ENCODE results near the gene GPR150.

The GPR150 gene

GRCh38 chr5:95609711-95610110, 10.2 kb upstream of the GPR150 start:
- Histone ChIP-seq H3K9me3 (ENCODE audit: control insufficient read depth in 2 of 2, low read length in 2 of 2) (peaks cover 0 to 7% of the 10 kb centered on the region in 2 donors), H3K4me1 (ENCODE audit: control insufficient read depth, insufficient read depth, low read length) (no peaks in the 10 kb centered on the region), H3K27ac (ENCODE audit: low read length) (no peak overlapping the region), H3K9ac (ENCODE audit: low read length in 2 of 2) (no peak overlapping the region), H3K4me3 (ENCODE audit: low read length in 2 of 2) (no peak overlapping the region), H3K36me3 (ENCODE audit: control insufficient read depth in 2 of 2, insufficient read depth in 2 of 2, low read length in 2 of 2) (no peaks in the 10 kb centered on the region), H3K27me3 (ENCODE audit: control insufficient read depth in 1 of 2, insufficient read depth in 2 of 2, low read length in 2 of 2) (no peaks in the 10 kb centered on the region)

- H3K4me1 ChIP-seq (ENCODE audit: control insufficient read depth, insufficient read depth, low read length), result no peaks in the 10 kb centered on the region
- H3K4me3 ChIP-seq (ENCODE audit: low read length in 2 of 2), result no peak overlapping the region
- no peaks in the 10 kb centered on the region for H3K27me3 ChIP-seq (ENCODE audit: control insufficient read depth in 1 of 2, insufficient read depth in 2 of 2, low read length in 2 of 2)
- H3K36me3 ChIP-seq (ENCODE audit: control insufficient read depth in 2 of 2, insufficient read depth in 2 of 2, low read length in 2 of 2), result no peaks in the 10 kb centered on the region
- H3K9ac ChIP-seq (ENCODE audit: low read length in 2 of 2), result no peak overlapping the region
- H3K27ac ChIP-seq (ENCODE audit: low read length), result no peak overlapping the region
- H3K9me3 ChIP-seq (ENCODE audit: control insufficient read depth in 2 of 2, low read length in 2 of 2), result peaks cover 0 to 7% of the 10 kb centered on the region in 2 donors
Observed at GRCh38 chr5:95610546-95610945, 9.3 kb upstream of the GPR150 start.

GRCh38 chr5:95611396-95611795, 8.5 kb upstream of the GPR150 start:
- Histone ChIP-seq H3K4me3 (ENCODE audit: low read length in 2 of 2) (no peak overlapping the region), H3K9me3 (ENCODE audit: control insufficient read depth in 2 of 2, low read length in 2 of 2) (peaks cover 0 to 7% of the 10 kb centered on the region in 2 donors), H3K27ac (ENCODE audit: low read length) (no peak overlapping the region), H3K9ac (ENCODE audit: low read length in 2 of 2) (no peak overlapping the region), H3K36me3 (ENCODE audit: control insufficient read depth in 2 of 2, insufficient read depth in 2 of 2, low read length in 2 of 2) (no peaks in the 10 kb centered on the region), H3K4me1 (ENCODE audit: control insufficient read depth, insufficient read depth, low read length) (no peaks in the 10 kb centered on the region), H3K27me3 (ENCODE audit: control insufficient read depth in 1 of 2, insufficient read depth in 2 of 2, low read length in 2 of 2) (no peaks in the 10 kb centered on the region)

DNA sequence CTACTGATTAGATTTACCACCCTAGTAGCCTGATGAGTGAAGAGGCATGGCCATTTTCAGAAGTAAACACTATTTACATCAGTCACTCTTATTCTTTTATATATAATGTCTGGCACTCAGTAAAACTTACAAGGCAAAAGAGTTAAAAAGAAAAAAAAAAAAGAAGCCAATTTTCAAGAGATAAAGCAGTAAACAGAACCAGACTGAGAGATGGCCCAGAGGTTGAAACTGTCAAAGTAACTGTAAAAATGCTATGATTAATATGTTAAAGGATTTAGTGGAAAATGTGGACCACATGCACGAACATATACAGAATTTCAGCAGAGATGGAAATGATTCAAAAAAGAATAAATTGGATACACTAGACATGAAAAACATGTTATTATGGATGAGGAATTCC, 6.4 kb upstream of the GPR150 start:
- H3K9ac ChIP-seq (ENCODE audit: low read length in 2 of 2), result no peak overlapping the region

DNA sequence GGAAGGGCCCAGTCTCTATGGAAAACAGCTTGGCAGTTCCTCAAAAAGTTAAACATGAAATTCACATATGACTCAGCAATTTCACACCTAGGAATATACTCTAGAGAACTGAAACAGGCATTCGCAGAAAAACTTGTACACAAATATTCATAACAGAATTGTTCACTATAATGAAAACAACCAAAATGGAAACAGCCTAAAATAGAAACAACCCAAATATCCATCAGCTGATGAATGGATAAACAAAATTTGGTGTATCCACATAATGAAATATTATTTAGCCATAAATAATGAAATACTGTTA, 4.8 kb upstream of the GPR150 start:
- Histone ChIP-seq H3K9ac (ENCODE audit: low read length in 2 of 2) (no peak overlapping the region), H3K9me3 (ENCODE audit: control insufficient read depth in 2 of 2, low read length in 2 of 2) (peaks cover 0 to 7% of the 10 kb centered on the region in 2 donors), H3K36me3 (ENCODE audit: control insufficient read depth in 2 of 2, insufficient read depth in 2 of 2, low read length in 2 of 2) (no peaks in the 10 kb centered on the region), H3K4me1 (ENCODE audit: control insufficient read depth, insufficient read depth, low read length) (peaks cover 6% of the 10 kb centered on the region), H3K27me3 (ENCODE audit: control insufficient read depth in 1 of 2, insufficient read depth in 2 of 2, low read length in 2 of 2) (peaks cover 3 to 20% of the 10 kb centered on the region in 2 donors), H3K27ac (ENCODE audit: low read length) (no peak overlapping the region), H3K4me3 (ENCODE audit: low read length in 2 of 2) (no peak overlapping the region)

More for the DNA sequence above, 6.4 kb upstream of the GPR150 start:
- Histone ChIP-seq H3K36me3 (ENCODE audit: control insufficient read depth in 2 of 2, insufficient read depth in 2 of 2, low read length in 2 of 2) (no peaks in the 10 kb centered on the region), H3K9me3 (ENCODE audit: control insufficient read depth in 2 of 2, low read length in 2 of 2) (peaks cover 0 to 7% of the 10 kb centered on the region in 2 donors), H3K4me1 (ENCODE audit: control insufficient read depth, insufficient read depth, low read length) (no peaks in the 10 kb centered on the region), H3K4me3 (ENCODE audit: low read length in 2 of 2) (no peak overlapping the region), H3K27me3 (ENCODE audit: control insufficient read depth in 1 of 2, insufficient read depth in 2 of 2, low read length in 2 of 2) (peaks cover 0 to 4% of the 10 kb centered on the region in 2 donors), H3K27ac (ENCODE audit: low read length) (no peak overlapping the region)

DNA sequence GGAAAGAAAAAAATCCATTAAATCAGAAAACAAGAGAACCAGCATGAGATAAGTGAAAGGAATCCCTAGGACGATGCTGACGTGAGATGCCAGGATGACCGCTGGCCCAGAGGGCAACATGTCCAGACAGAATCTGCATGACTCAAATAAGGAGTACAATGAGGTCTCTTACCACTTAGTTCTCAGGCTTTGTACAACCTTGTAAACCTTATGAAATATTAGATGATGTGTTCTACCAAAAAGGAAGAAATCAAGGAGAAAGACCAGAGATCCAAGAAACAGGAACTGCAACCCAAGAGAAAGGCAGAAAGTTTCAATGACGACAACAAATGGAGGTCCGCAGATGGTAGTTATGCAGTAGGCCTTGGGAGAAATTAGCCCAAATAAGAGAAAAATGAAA, 2.8 kb upstream of the GPR150 start:
- H3K4me1 ChIP-seq (ENCODE audit: control insufficient read depth, insufficient read depth, low read length), result peaks cover 16% of the 10 kb centered on the region
- H3K9ac ChIP-seq (ENCODE audit: low read length in 2 of 2), result no peak overlapping the region
- no peaks in the 10 kb centered on the region for H3K36me3 ChIP-seq (ENCODE audit: control insufficient read depth in 2 of 2, insufficient read depth in 2 of 2, low read length in 2 of 2)
- peaks cover 0 to 7% of the 10 kb centered on the region in 2 donors for H3K9me3 ChIP-seq (ENCODE audit: control insufficient read depth in 2 of 2, low read length in 2 of 2)
- H3K27ac ChIP-seq (ENCODE audit: low read length), result no peak overlapping the region
- peaks cover 3 to 32% of the 10 kb centered on the region in 2 donors for H3K27me3 ChIP-seq (ENCODE audit: control insufficient read depth in 1 of 2, insufficient read depth in 2 of 2, low read length in 2 of 2)
- no peak overlapping the region for H3K4me3 ChIP-seq (ENCODE audit: low read length in 2 of 2)

DNA sequence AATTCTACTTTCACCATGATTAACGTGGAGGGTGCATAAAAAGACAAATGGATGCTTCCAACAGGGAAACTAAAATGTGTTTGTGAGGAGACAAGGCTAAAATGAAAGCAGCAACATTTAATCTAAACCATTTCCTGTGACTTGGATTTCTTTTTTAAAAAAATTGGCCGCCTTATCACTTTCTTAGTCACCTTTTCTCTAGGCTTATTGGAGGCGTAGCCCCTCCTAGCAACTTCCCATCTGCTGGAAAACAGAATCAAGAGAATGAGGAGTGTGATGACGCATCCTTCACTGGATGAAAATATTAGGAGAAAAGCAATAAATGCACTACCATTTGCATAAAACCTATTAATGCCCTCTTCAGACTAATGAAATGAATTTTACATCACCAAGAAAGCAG, 791 bp upstream of the GPR150 start:
- no peak overlapping the region for H3K9ac ChIP-seq (ENCODE audit: low read length in 2 of 2)
- H3K9me3 ChIP-seq (ENCODE audit: control insufficient read depth in 2 of 2, low read length in 2 of 2), result no peaks in the 10 kb centered on the region
- H3K27ac ChIP-seq (ENCODE audit: low read length), result no peak overlapping the region
- no peaks in the 10 kb centered on the region for H3K36me3 ChIP-seq (ENCODE audit: control insufficient read depth in 2 of 2, insufficient read depth in 2 of 2, low read length in 2 of 2)
- H3K27me3 ChIP-seq (ENCODE audit: control insufficient read depth in 1 of 2, insufficient read depth in 2 of 2, low read length in 2 of 2), result peaks cover 3 to 32% of the 10 kb centered on the region in 2 donors
- peaks cover 16% of the 10 kb centered on the region for H3K4me1 ChIP-seq (ENCODE audit: control insufficient read depth, insufficient read depth, low read length)
- H3K4me3 ChIP-seq (ENCODE audit: low read length in 2 of 2), result peak overlapping the region in 1 of 2 donors; percentile 63

GRCh38 chr5:95619514-95620029, 315 bp upstream of the GPR150 start:
- H3K27ac ChIP-seq (ENCODE audit: low read length), result no peak overlapping the region
- peak overlapping the region in 1 of 2 donors; percentile 45 for H3K9ac ChIP-seq (ENCODE audit: low read length in 2 of 2)
- no peaks in the 10 kb centered on the region for H3K9me3 ChIP-seq (ENCODE audit: control insufficient read depth in 2 of 2, low read length in 2 of 2)
- peaks cover 16% of the 10 kb centered on the region for H3K4me1 ChIP-seq (ENCODE audit: control insufficient read depth, insufficient read depth, low read length)
- no peaks in the 10 kb centered on the region for H3K36me3 ChIP-seq (ENCODE audit: control insufficient read depth in 2 of 2, insufficient read depth in 2 of 2, low read length in 2 of 2)
- peaks cover 3 to 32% of the 10 kb centered on the region in 2 donors for H3K27me3 ChIP-seq (ENCODE audit: control insufficient read depth in 1 of 2, insufficient read depth in 2 of 2, low read length in 2 of 2)
- peak overlapping the region; percentile 63 to 72 for H3K4me3 ChIP-seq (ENCODE audit: low read length in 2 of 2)

GRCh38 chr5:95620870-95621838, 1.3 kb downstream of the GPR150 start:
- Histone ChIP-seq H3K9ac (ENCODE audit: low read length in 2 of 2) (peak overlapping the region in 1 of 2 donors; percentile 32), H3K4me1 (ENCODE audit: control insufficient read depth, insufficient read depth, low read length) (peaks cover 16% of the 10 kb centered on the region), H3K27me3 (ENCODE audit: control insufficient read depth in 1 of 2, insufficient read depth in 2 of 2, low read length in 2 of 2) (peaks cover 3 to 32% of the 10 kb centered on the region in 2 donors), H3K9me3 (ENCODE audit: control insufficient read depth in 2 of 2, low read length in 2 of 2) (no peaks in the 10 kb centered on the region), H3K4me3 (ENCODE audit: low read length in 2 of 2) (peak overlapping the region; percentile 48 to 72), H3K36me3 (ENCODE audit: control insufficient read depth in 2 of 2, insufficient read depth in 2 of 2, low read length in 2 of 2) (no peaks in the 10 kb centered on the region), H3K27ac (ENCODE audit: low read length) (no peak overlapping the region)

DNA sequence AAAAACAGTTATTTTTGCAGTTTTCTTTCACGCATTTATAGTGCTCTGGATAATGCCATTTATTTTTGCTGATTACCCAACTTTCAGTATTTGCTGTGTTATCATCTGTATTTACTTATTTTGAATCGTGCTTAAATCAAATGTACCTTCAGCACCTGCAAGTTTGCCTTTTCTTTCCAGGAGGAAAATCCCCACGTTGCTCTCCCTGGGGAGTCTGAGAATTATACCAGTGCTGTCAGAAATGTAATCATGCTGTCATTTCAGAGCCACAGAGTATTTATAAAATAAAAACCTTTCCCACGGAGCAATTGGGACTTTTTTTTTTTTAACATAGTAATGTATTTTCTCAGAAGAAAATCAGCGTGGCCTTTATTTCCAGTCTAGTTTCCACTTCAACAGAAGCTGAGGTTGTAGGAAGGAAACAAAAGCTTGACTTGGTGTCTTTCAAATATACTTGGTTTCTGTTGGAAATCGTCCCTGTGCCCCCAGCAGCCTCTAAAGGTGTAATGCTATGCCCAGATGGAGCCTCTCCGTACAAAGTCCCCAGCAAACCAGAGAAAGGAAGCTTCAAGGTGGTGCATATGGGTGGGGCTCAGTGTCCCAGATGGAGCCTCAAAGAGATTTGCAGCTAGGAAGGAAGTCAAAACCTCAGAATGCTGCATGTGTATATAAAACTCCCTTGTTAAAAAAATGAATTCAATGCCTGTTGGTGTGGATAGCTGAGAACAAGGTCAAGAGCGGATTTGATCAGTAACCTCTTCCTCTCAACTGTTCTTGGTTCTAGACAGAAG, 2.1 kb downstream of the GPR150 start:
- peak overlapping the region in 1 of 2 donors; percentile 72 for H3K4me3 ChIP-seq (ENCODE audit: low read length in 2 of 2)
- no peak overlapping the region for H3K27ac ChIP-seq (ENCODE audit: low read length)
- peaks cover 3 to 32% of the 10 kb centered on the region in 2 donors for H3K27me3 ChIP-seq (ENCODE audit: control insufficient read depth in 1 of 2, insufficient read depth in 2 of 2, low read length in 2 of 2)
- peak overlapping the region in 1 of 2 donors; percentile 32 for H3K9ac ChIP-seq (ENCODE audit: low read length in 2 of 2)
- no peaks in the 10 kb centered on the region for H3K36me3 ChIP-seq (ENCODE audit: control insufficient read depth in 2 of 2, insufficient read depth in 2 of 2, low read length in 2 of 2)
- H3K9me3 ChIP-seq (ENCODE audit: control insufficient read depth in 2 of 2, low read length in 2 of 2), result no peaks in the 10 kb centered on the region
- peaks cover 16% of the 10 kb centered on the region for H3K4me1 ChIP-seq (ENCODE audit: control insufficient read depth, insufficient read depth, low read length)
